IPS DF 4.7 (cell line): ENCODE measurements around the gene ARHGAP32.

ENCODE experiments used
- DNase-seq: peaks from one replicate; pipeline ENCODE4 v3.0.0-alpha.2; 2013; ENCODE audit warnings: low spot score; ENCODE audit errors: extremely low read depth

The ARHGAP32 gene

GRCh38 chr11:129115652-129116586 is 76.2 kb downstream of the ARHGAP32 start:
- no peak for DNase-seq

- no peak for DNase-seq
These were observed 82.4 kb downstream of the ARHGAP32 start for GRCh38 chr11:129109701-129110100.

DNA sequence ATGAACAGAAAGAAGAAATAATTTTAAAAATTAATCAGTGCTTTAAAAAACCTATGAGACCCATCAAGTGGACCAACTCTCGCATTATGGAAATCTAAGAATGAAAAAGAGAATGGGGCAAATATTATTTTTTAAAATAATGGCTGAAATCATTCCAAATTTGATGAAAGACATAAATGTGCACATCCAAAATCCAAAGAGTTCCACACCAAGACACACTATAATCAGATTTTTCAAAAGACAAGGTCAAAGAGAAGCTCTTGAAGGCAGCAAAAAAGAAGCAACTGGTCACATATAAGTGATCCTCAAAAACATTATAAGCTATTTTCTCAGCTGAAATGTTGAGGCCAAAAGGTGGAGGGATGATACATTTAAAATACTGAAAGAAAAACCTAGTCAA is 85.3 kb downstream of the ARHGAP32 start:
- no peak for DNase-seq

- no peak for DNase-seq
These were observed 89.4 kb downstream of the ARHGAP32 start for GRCh38 chr11:129102756-129103155.

- DNase-seq = no peak
These were observed 89.9 kb downstream of the ARHGAP32 start for GRCh38 chr11:129102225-129102624.

DNA sequence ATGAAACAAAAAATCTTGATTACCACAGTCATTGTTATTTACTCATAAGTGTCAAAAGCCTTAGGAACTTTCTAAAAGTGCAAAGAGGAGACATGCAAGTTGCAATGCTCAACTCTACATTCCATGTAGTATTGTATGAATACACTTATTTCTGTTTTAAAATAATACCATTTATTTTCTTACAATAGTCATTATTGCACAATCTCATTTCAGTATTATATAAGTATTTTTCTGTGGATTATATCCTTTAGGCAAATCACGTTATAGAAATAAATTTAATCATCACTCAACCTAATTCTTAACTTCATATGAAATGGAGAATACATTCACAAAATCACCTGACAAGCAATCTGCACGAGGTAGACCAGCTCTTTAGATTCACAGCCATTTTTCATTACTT is 98.8 kb downstream of the ARHGAP32 start:
- no peak for DNase-seq

DNA sequence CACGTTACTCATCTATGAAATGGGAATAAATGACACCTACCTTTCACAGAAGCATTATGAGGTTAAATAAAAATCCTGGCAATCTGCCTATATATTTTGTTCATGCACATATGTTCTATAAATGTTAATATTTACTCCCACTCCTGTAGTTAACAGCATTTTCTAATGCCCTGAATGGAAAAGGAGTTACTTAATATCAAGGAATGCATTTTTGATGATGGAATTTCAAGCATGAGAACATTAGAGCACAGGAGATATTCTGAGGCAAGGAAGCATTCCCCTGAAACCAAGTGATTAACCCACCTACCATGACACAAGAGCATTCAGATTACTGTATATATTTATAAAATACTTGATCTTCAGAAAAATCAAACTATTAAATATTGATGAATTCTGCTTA is 102.1 kb downstream of the ARHGAP32 start:
- DNase-seq = no peak

- no peak for DNase-seq
These were observed 102.8 kb downstream of the ARHGAP32 start for GRCh38 chr11:129089279-129089678.

DNA sequence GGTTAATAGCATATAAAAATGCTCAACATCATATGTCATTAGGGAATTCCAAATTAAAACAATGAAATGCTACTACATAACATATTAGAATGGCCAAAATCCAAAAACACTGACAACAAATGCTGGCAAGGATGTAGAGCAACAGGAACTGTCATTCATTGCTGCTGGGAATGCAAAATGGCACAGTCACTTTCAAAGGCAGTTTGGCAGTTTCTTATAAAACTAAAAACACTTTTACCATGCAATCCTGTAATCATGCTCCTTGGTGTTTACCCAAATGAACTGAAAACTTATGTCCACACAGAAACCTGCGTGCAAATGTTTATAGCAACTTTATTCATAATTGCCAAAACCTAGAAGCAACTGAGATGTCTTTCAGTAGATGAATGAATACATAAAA is 105.1 kb downstream of the ARHGAP32 start:
- DNase-seq = no peak

GRCh38 chr11:129077191-129077590 is 114.9 kb downstream of the ARHGAP32 start:
- no peak for DNase-seq

DNA sequence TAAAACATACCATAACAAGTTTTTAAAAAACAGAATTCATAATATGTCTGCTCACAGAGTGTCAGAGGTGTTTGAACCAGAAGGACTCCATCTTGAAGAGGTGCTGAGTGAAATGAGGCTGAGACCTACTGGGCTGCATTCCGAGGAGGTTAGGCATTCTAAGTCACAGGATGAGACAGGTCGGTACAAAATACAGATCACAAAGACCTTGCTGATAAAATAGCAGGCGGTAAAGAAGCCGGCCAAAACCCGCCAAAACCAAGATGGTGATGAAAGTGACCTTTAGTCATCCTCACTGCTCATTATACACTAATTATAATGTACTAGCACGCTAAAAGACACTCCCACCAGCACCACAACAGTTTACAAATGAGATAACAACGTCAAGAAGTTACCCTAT is 116.4 kb downstream of the ARHGAP32 start:
- DNase-seq = no peak

- DNase-seq = no peak
These were observed 124.7 kb downstream of the ARHGAP32 start for GRCh38 chr11:129067454-129067853.

- DNase-seq = no peak
These were observed 125.9 kb downstream of the ARHGAP32 start for GRCh38 chr11:129066229-129066628.

DNA sequence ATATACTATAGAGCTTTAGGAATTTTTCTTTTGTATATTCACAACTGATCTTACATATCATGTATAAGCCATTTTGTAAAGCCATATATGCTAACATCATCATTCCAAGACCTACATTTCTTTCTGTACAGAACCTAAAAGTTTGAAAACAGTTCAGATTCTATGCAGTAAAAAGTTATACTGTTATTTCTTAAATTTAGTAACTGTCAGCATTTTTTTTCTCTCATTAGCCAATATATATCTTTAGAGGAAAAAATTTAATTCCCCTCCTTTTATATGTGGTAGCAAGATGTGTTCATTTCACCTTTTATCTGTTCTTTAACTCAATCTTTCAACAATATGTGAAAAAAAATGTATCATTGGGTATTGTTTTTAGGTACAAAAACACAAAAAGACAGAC is 129.0 kb downstream of the ARHGAP32 start:
- no peak for DNase-seq

DNA sequence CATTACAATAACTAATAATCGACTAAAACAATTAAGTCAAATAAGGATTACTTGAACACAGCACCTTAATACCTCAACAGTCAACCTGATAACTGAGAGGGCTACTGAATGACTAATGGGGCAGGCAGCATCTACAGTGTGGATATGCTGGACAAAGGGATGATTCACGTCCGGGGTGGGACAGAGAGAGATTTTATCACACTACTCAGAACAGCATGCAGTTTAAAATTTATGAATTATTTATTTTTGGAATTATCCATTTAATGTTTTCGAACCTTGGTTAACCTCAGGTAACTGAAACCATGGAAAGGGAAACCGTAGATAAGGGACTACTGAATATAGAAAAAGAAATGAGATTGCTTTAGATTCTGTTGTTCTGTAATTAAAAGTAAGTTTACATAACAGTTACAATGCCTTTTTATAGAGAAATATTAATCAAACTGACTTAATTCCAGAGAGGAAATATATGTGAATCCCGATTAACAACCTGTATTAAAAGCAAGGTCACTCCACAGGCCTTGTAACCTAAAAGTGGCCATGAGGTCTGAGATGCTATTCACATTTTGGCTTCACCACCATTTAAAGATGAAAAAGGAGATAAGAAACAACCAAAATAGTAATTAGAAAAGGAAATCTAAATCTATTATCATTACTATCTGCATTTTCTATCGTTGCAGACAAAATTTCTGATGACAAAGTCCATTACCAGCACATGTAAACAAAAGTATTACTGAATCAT is 130.5 kb downstream of the ARHGAP32 start:
- no peak for DNase-seq

DNA sequence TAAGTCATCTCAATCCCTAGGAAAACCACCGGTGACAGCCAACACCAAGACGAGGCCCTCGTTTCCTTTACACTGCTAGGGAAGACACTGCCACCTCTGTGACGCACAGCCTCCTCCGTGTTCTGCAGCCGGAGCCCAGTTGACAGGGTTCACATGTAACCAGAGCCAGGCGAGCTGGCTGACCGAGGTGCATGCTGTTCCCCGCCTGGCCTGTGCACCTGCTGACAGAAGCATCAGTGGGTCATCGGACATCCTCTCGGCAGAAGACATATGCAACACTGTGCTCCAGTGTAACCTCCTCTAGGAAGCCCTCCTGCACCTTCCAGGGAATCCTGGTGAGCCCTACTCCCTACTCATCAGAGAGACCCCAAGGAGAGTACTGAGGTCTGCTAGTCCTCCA is 135.2 kb downstream of the ARHGAP32 start:
- DNase-seq = no peak

DNA sequence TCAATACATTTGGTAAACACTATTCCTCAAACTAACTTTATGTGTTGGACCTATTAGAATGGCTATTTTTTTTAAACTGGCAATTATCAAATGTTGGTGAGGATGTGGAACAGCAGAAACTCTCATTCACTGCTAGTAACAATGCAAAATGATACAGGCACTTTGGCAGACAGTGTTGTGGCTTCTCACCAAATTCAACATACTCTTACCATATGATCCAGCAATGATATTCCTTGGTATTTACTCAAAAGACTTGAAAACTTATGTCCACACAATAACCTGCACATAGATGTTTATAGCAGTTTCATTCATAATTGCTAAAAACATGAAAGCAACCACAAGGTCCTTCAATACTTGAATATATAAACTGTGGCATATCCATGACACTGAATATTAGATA is 136.9 kb downstream of the ARHGAP32 start:
- no peak for DNase-seq

- DNase-seq = no peak
These were observed 143.2 kb downstream of the ARHGAP32 start for GRCh38 chr11:129048911-129049310.

DNA sequence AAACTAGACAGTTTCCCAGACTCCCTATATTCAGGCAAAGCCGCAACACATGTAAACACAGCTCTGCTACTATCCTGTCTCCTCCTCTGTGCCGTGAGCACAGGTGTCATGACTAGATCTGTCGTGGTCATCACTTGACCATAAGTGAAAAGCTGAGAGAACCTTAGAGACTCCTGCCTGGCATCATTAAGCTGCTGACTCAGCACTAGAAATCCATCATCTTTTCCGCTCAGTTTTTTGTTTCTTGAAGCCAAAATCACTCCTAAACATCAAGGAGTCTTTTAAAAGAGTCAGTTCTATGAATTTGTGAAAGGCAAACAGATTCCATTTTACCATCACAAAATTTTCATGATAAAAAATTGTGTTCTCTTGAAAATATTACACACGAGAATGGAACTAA is 147.0 kb downstream of the ARHGAP32 start:
- DNase-seq = no peak

- no peak for DNase-seq
These were observed 149.6 kb downstream of the ARHGAP32 start for GRCh38 chr11:129042503-129042902.

- DNase-seq = no peak
These were observed 150.5 kb downstream of the ARHGAP32 start for GRCh38 chr11:129041611-129042018.

DNA sequence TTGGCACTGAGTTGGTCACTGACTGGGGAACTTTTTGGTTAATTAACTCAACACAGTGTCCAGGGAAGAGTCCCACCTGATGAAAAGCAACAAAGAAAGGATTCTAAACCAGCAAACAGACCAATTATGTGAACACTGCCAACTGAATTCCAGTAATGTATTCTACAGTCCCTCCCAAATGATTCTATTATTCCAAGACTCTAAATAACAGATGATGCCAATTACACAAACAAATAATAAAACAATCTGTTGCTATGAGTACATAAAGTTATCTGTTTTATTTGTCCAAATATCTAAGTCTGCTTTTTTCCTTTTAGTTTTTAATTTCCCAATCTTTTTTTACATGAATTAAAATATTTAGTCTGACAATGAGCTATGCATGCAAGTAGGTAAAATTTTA is 151.2 kb downstream of the ARHGAP32 start:
- no peak for DNase-seq

DNA sequence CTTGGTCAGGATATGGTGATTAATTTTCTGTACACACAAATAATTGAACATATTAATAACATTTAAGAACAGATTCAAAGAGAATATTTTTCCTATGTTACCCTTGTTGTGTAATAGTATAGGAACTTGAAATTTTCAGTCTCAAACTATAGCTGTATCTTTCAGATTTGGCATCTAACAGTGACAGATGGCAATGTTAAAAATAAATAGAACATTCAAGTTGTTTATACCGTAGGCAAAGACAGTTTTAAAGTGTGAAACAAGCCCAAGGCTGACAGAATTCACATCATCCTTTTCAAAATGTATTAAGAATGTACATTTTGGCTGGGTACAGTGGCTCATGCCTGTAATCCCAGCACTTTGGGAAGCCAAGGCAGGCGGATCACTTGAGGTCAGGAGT is 156.9 kb downstream of the ARHGAP32 start:
- no peak for DNase-seq
